IPS-20b (cell line): ENCODE data around the gene GTF2F2.

ENCODE experiments used
- H3K27ac ChIP-seq: one replicate; pipeline ENCODE4 v1.5.1; 2013; ENCODE audit warnings: low read length
- H3K27me3 ChIP-seq: 2 replicates; pipeline ENCODE4 v1.6.1; 2013; ENCODE audit warnings: mild to moderate bottlenecking, low read length, inconsistent platforms; ENCODE audit not compliant: insufficient read depth
- H3K36me3 ChIP-seq: 2 replicates; pipeline ENCODE4 v1.6.1; 2013; ENCODE audit warnings: low read depth, mild to moderate bottlenecking, inconsistent platforms, low read length, moderate library complexity; ENCODE audit not compliant: insufficient read depth
- H3K4me1 ChIP-seq: 2 replicates; pipeline ENCODE4 v1.6.1; 2013; ENCODE audit warnings: mild to moderate bottlenecking, control low read depth, inconsistent platforms, low read length, moderate library complexity; ENCODE audit not compliant: insufficient read depth
- H3K4me3 ChIP-seq: 2 replicates; pipeline ENCODE4 v1.5.1; 2013; ENCODE audit warnings: mild to moderate bottlenecking, low read length, inconsistent platforms
- H3K9ac ChIP-seq: 2 replicates; pipeline ENCODE4 v1.6.1; 2013; ENCODE audit warnings: low read depth, mild to moderate bottlenecking, inconsistent platforms, low read length, moderate library complexity
- H3K9me3 ChIP-seq: 2 replicates; pipeline ENCODE4 v1.6.1; 2013; ENCODE audit warnings: mild to moderate bottlenecking, low read depth, low read length, inconsistent platforms; ENCODE audit not compliant: insufficient read depth

GTF2F2 gene

DNA sequence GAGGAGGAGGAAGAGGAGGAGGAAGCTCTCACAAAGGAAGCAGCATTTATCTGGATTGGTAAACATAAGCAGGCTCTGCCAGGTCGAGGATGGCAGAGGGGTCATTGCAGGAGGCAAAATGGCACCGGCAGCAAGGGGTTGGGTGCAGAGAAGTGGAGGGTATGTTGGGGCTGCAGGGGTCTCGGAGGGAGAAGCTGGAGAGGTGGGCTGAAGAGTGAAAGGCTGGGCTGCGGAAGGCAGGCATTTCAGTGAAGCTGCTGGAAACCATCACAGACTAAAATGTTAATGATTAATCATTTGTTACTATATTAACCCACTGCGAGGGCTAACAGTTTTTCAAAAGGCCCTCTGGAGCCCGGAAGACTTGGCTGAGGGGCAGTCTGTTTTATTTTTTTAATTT, 196.0 kb downstream of the GTF2F2 start:
- Histone ChIP-seq H3K27ac (no peak overlapping the region), H3K4me3 (no peak overlapping the region), H3K9ac (no peak overlapping the region), H3K4me1 (no peaks in the 10 kb centered on the region), H3K36me3 (no peaks in the 10 kb centered on the region), H3K27me3 (no peaks in the 10 kb centered on the region), H3K9me3 (no peaks in the 10 kb centered on the region)

GRCh38 chr13:45316996-45317395, 196.7 kb downstream of the GTF2F2 start:
- H3K9me3 ChIP-seq: no peaks in the 10 kb centered on the region
- no peaks in the 10 kb centered on the region for H3K36me3 ChIP-seq
- no peak overlapping the region for H3K27ac ChIP-seq
- no peaks in the 10 kb centered on the region for H3K4me1 ChIP-seq
- no peak overlapping the region for H3K4me3 ChIP-seq
- no peaks in the 10 kb centered on the region for H3K27me3 ChIP-seq
- H3K9ac ChIP-seq: no peak overlapping the region

GRCh38 chr13:45320876-45321629, 200.7 kb downstream of the GTF2F2 start:
- Histone ChIP-seq H3K27ac (no peak overlapping the region), H3K4me1 (no peaks in the 10 kb centered on the region)

GRCh38 chr13:45325806-45326205, 205.5 kb downstream of the GTF2F2 start:
- H3K36me3 ChIP-seq: no peaks in the 10 kb centered on the region
- no peaks in the 10 kb centered on the region for H3K4me1 ChIP-seq
- no peaks in the 10 kb centered on the region for H3K27me3 ChIP-seq
- H3K9ac ChIP-seq: no peak overlapping the region
- no peak overlapping the region for H3K4me3 ChIP-seq
- no peak overlapping the region for H3K27ac ChIP-seq
- H3K9me3 ChIP-seq: no peaks in the 10 kb centered on the region

More at GRCh38 chr13:45320876-45321629, 200.7 kb downstream of the GTF2F2 start:
- Histone ChIP-seq H3K9me3 (no peaks in the 10 kb centered on the region), H3K9ac (no peak overlapping the region), H3K27me3 (no peaks in the 10 kb centered on the region), H3K4me3 (no peak overlapping the region), H3K36me3 (no peaks in the 10 kb centered on the region)

DNA sequence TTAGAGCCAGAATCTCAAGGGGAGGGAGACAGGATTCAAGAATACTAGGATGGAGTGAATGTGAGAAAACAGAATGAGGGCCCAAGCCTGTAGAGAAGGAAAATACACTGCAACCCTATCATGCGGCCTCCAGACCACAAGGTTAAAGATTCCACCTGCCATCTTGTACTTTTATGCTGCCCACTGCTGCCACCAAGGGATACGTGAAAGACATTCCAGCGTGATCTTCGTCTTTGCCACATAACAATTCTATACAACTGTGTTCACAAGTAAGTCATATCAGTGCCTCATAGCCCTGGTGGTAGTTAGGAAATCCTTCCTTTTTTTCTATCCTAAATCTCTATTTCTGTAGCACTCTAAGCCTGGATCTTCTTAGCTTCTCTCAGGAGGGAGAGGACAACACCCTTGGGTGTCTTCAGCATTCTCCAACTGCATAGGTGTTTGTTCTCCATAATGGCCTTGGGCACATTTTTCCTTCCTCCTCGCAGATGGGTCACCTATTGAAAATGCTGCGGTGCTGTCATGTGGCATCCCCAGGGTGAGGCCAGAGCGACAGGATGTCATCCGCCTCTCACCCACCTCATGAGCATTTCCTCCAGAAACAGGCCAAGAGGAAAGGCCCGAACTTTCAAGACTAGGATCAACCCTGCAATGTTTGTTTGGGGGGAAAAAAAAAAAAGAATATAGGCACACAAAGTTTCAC, 207.1 kb downstream of the GTF2F2 start:
- Histone ChIP-seq H3K36me3 (no peaks in the 10 kb centered on the region), H3K4me3 (no peak overlapping the region), H3K9ac (no peak overlapping the region), H3K4me1 (no peaks in the 10 kb centered on the region), H3K27me3 (no peaks in the 10 kb centered on the region), H3K27ac (no peak overlapping the region), H3K9me3 (no peaks in the 10 kb centered on the region)

- no peaks in the 10 kb centered on the region for H3K36me3 ChIP-seq
- no peaks in the 10 kb centered on the region for H3K27me3 ChIP-seq
- H3K27ac ChIP-seq: no peak overlapping the region
- no peak overlapping the region for H3K9ac ChIP-seq
- no peaks in the 10 kb centered on the region for H3K4me1 ChIP-seq
- no peaks in the 10 kb centered on the region for H3K9me3 ChIP-seq
- no peak overlapping the region for H3K4me3 ChIP-seq
Measured at GRCh38 chr13:45328661-45329111, 208.4 kb downstream of the GTF2F2 start.

- Histone ChIP-seq H3K9me3 (no peaks in the 10 kb centered on the region), H3K9ac (no peak overlapping the region), H3K4me1 (0 out of 2 replicates have a peak, but pooled peaks cover 4% of the 10 kb centered on the region), H3K4me3 (no peak overlapping the region), H3K36me3 (peaks cover 22% of the 10 kb centered on the region), H3K27ac (no peak overlapping the region), H3K27me3 (no peaks in the 10 kb centered on the region)
Measured at GRCh38 chr13:45331123-45331619, 210.9 kb downstream of the GTF2F2 start.

- 0 out of 2 replicates have a peak, but pooled peaks cover 4% of the 10 kb centered on the region for H3K4me1 ChIP-seq
- no peak overlapping the region for H3K27ac ChIP-seq
- H3K36me3 ChIP-seq: peaks cover 27% of the 10 kb centered on the region
- H3K9ac ChIP-seq: no peak overlapping the region
- no peaks in the 10 kb centered on the region for H3K9me3 ChIP-seq
- no peaks in the 10 kb centered on the region for H3K27me3 ChIP-seq
- no peak overlapping the region for H3K4me3 ChIP-seq
Measured at GRCh38 chr13:45331692-45332035, 211.4 kb downstream of the GTF2F2 start.

DNA sequence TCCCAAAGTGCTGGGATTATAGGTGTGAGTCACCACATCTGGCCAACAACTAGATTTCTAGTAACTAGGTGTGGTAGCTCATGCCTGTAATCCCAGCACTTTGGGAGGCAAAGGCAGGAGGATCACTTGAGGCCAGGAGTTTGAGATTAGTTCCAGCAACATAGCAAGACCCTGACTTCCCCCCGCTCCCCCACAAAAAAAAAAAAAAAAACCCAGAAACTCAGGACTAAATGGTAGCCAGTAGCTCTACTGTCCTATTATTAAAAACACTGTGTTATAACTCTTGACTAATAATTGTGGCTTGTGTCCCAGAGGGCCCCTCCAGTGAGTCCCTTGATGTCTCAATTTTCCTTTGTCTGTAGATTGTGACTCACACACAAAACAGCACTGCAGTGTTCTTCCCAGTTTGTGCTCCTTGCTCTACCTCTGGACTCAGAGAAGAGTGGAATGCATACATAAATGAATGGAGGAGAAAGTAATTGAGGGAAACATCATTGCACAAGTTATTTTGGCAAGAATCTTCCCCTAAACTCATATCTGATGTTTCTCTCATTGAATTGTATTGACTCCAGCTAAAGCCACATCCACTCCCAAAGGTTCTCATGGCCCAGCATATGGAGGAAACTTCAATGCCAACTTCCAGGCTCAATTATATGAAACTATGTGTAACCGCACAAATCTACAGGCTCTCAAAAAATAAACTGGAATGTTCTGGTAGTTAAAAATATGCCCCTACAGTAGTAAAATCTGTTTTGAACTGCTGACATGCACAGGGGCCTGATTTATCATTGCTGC, 211.9 kb downstream of the GTF2F2 start:
- Histone ChIP-seq H3K9ac (no peak overlapping the region), H3K4me1 (0 out of 2 replicates have a peak, but pooled peaks cover 4% of the 10 kb centered on the region), H3K27me3 (no peaks in the 10 kb centered on the region), H3K9me3 (no peaks in the 10 kb centered on the region), H3K27ac (no peak overlapping the region), H3K36me3 (peaks cover 33% of the 10 kb centered on the region), H3K4me3 (no peak overlapping the region)

DNA sequence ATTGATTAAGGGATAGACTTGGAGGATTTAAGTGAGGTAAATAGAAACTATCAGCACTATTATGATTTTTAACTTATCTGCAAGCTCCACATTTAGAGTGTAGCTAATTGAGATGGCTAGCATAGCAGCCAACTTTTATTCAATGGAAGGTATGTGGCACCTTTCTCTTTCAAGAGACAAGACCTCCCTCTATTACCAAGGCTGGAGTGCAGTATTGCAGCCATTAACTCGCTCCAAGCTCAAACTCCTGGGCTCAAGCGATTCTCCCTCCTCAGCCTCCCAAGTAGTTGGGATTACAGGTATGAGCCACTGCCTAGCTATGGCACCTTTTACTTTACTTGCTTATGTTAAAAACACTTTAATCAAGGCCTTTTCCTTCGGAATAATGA, 212.5 kb downstream of the GTF2F2 start:
- Histone ChIP-seq H3K36me3 (peaks cover 38% of the 10 kb centered on the region), H3K27me3 (no peaks in the 10 kb centered on the region), H3K9me3 (no peaks in the 10 kb centered on the region), H3K9ac (no peak overlapping the region), H3K27ac (no peak overlapping the region), H3K4me3 (no peak overlapping the region), H3K4me1 (0 out of 2 replicates have a peak, but pooled peaks cover 4% of the 10 kb centered on the region)

DNA sequence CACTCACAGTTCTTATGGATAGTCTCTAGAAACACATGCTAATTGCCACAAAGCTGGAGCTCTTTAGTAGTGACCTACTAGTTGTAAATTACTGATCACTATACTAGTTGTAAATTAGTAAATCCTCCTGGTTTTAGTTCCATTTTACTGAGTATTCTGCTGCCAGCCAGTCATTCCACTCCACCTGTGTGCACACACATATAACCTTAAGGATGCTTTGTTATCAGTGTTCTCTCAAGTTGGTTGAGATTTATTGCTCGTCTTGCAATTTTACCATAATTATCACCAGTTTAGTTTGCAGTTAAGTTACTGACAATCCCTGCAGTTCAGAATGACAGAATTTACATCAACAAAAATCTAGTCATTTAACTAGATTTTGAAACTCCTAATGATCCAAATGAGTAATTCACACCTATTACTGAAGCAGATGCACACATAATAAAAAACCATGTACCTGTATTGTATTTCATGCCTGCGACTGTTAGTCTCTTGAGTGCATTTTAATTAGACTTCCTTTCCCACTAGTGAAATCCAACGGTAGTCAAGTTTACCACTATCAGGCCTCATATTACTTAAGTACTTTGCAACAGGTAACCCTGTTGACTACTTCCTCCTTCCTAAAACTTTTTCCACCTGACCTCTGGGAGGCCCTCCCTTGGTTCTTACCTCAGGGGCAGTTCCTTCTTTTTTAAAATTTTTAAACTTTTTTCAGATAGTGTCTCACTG, 213.1 kb downstream of the GTF2F2 start:
- Histone ChIP-seq H3K36me3 (peaks cover 44% of the 10 kb centered on the region), H3K9ac (no peak overlapping the region), H3K27ac (no peak overlapping the region), H3K27me3 (no peaks in the 10 kb centered on the region), H3K9me3 (no peaks in the 10 kb centered on the region), H3K4me3 (no peak overlapping the region), H3K4me1 (0 out of 2 replicates have a peak, but pooled peaks cover 4% of the 10 kb centered on the region)
